Mammary epithelial cell (primary cell): ENCODE results near the gene CD300A.

Experiments used
- EZH2 ChIP-seq: IDR thresholded peaks from 2 replicates; pipeline ENCODE4 v1.6.1; 2012; ENCODE audit warnings: low read length, inconsistent platforms, borderline replicate concordance
- TF ChIP-seq, protein P1 (sequence below), 2 donors: IDR thresholded peaks in 1 of 2; conservative IDR thresholded peaks in 1 of 2; 2 replicates each; pipeline ENCODE4 v1.5.1; 2011 to 2012; ENCODE audit warnings: inconsistent platforms in 2 of 2, low read length in 2 of 2, mild to moderate bottlenecking in 2 of 2, control low read depth in 1 of 2, low read depth in 1 of 2; ENCODE audit not compliant: insufficient read depth in 1 of 2; ENCODE audit errors: extremely low read depth in 1 of 2

DNA sequence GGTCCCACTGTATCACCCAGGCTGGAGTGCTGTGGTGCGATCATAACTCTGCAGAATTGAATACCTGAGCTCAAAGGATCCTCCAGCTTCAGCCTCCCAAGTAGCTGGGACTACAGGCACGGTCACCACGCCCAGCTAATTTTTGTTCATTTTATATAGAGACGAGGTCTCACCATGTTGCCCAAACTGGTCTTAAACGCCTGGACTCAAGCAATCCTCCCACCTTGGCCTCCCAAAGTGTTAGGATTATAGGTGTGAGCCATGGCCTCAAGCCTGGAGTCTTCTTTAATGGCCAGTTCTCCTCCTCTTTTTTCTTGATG lies 64.4 kb downstream of the CD300A start:
- TF ChIP-seq, protein P1, sequence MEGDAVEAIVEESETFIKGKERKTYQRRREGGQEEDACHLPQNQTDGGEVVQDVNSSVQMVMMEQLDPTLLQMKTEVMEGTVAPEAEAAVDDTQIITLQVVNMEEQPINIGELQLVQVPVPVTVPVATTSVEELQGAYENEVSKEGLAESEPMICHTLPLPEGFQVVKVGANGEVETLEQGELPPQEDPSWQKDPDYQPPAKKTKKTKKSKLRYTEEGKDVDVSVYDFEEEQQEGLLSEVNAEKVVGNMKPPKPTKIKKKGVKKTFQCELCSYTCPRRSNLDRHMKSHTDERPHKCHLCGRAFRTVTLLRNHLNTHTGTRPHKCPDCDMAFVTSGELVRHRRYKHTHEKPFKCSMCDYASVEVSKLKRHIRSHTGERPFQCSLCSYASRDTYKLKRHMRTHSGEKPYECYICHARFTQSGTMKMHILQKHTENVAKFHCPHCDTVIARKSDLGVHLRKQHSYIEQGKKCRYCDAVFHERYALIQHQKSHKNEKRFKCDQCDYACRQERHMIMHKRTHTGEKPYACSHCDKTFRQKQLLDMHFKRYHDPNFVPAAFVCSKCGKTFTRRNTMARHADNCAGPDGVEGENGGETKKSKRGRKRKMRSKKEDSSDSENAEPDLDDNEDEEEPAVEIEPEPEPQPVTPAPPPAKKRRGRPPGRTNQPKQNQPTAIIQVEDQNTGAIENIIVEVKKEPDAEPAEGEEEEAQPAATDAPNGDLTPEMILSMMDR (conservative IDR thresholded peaks at IDR 0.05 in 1 of 2, IDR thresholded peaks at IDR 0.05 in 1 of 2; ENCODE audit: extremely low read depth in 1 of 2, insufficient read depth in 1 of 2, low read depth in 1 of 2, low read length in 2 of 2) = no peak
- no peak for TF ChIP-seq EZH2
